GM19240 (cell line): ENCODE results near the gene TPI1.
"Not testable (repeated sequence)": the region's sequence is repeated elsewhere in the genome, so short reads cannot be mapped to it uniquely, and the experiment has no call there.

ENCODE experiments used
- DNase-seq: peaks from one replicate; pipeline ENCODE4 v3.0.0; 2011; ENCODE audit warnings: low spot score; ENCODE audit not compliant: insufficient read length

TPI1 gene

GRCh38 chr12:6847676-6848075 lies 19.7 kb upstream of the TPI1 start:
- DNase-seq = no peak

GRCh38 chr12:6849427-6849826 lies 17.9 kb upstream of the TPI1 start:
- no peak for DNase-seq

- no peak for DNase-seq
Observed at GRCh38 chr12:6849976-6850560, 17.3 kb upstream of the TPI1 start.

GRCh38 chr12:6850796-6851152 lies 16.6 kb upstream of the TPI1 start:
- DNase-seq = no peak

- peak; percentile 100 for DNase-seq
Observed at GRCh38 chr12:6851153-6851920, 16.0 kb upstream of the TPI1 start, which contains the start of gene CDCA3. Gene CDCA3, minus strand, starts transcription at chr12:6851286. Its CDS starts 334 bp downstream, at chr12:6850952.

- DNase-seq = peak; percentile 95
Observed at GRCh38 chr12:6851921-6852650, 15.2 kb upstream of the TPI1 start, which contains the start of gene USP5. Gene USP5, plus strand, starts transcription at chr12:6852150. Its CDS starts 30 bp downstream, at chr12:6852180.

- DNase-seq = no peak
Observed at GRCh38 chr12:6852651-6853354, 14.5 kb upstream of the TPI1 start.

- DNase-seq = no peak
Observed at GRCh38 chr12:6853626-6854025, 13.7 kb upstream of the TPI1 start.

- no peak for DNase-seq
Observed at GRCh38 chr12:6854036-6854435, 13.3 kb upstream of the TPI1 start.

- DNase-seq = no peak
Observed at GRCh38 chr12:6855322-6855721, 12.0 kb upstream of the TPI1 start.

GRCh38 chr12:6858799-6859198 lies 8.5 kb upstream of the TPI1 start:
- DNase-seq = no peak

- DNase-seq = no peak
Observed at GRCh38 chr12:6860116-6860515, 7.2 kb upstream of the TPI1 start.

GRCh38 chr12:6860942-6861341 lies 6.4 kb upstream of the TPI1 start:
- no peak for DNase-seq

- DNase-seq = no peak
Observed at GRCh38 chr12:6861391-6861790, 5.9 kb upstream of the TPI1 start.

GRCh38 chr12:6863033-6863432 lies 4.3 kb upstream of the TPI1 start:
- DNase-seq = no peak

GRCh38 chr12:6863586-6864321 lies 3.6 kb upstream of the TPI1 start:
- no peak for DNase-seq

GRCh38 chr12:6865307-6865706 lies 2.0 kb upstream of the TPI1 start:
- DNase-seq = not testable (repeated sequence)

- no peak for DNase-seq
Observed at GRCh38 chr12:6866163-6866919, 990 bp upstream of the TPI1 start.

- no peak for DNase-seq
Observed at GRCh38 chr12:6866920-6867412, 365 bp upstream of the TPI1 start.
